MCF 10A (cell line): ENCODE data around the gene GAA. TPM values are rescaled to one million over a fixed set of nuclear protein-coding genes. Genes with fewer than 3 reads are reported as not detected.

Source experiments
- BruUV-seq: library from RNA; stranded (reverse); fragments of 400-500 nt; replicated peaks from 2 replicates; lab custom pipeline; 2021; lab: Mats Ljungman, UMichigan
- CTCF ChIA-PET: fragments of 300-600 bp; sonication (Branson Sonifier 250); formaldehyde crosslinking; extraction: SDS; loops from one replicate; lab custom pipeline; 2021; ENCODE audit warnings: antibody characterized with exemption, inconsistent platforms; lab: Yijun Ruan, JAX
- POLR2A ChIA-PET: fragments of 300-600, 350-650 bp; sonication (Branson Sonifier 250); formaldehyde crosslinking; extraction: SDS; loops from one replicate; lab custom pipeline; 2020; ENCODE audit warnings: antibody characterized with exemption, inconsistent platforms; lab: Yijun Ruan, JAX
- DNase-seq: peaks from one replicate; pipeline ENCODE4 v3.0.0-alpha.2; 2018; ENCODE audit not compliant: unreplicated experiment
- H3K27ac Mint-ChIP-seq: one replicate; pipeline ENCODE4 v1.8.0; 2022; ENCODE audit warnings: mild to moderate bottlenecking, low read depth, mixed read lengths; ENCODE audit not compliant: unreplicated experiment
- H3K27me3 Mint-ChIP-seq: one replicate; pipeline ENCODE4 v1.8.0; 2022; ENCODE audit warnings: mixed read lengths; ENCODE audit not compliant: insufficient read depth, unreplicated experiment
- H3K36me3 Mint-ChIP-seq: one replicate; pipeline ENCODE4 v1.8.0; 2022; ENCODE audit warnings: mild to moderate bottlenecking, moderate library complexity, mixed read lengths; ENCODE audit not compliant: insufficient read depth, unreplicated experiment
- H3K4me1 Mint-ChIP-seq: one replicate; pipeline ENCODE4 v1.8.0; 2022; ENCODE audit warnings: mixed read lengths; ENCODE audit not compliant: insufficient read depth, unreplicated experiment
- H3K4me3 Mint-ChIP-seq: one replicate; pipeline ENCODE4 v1.8.0; 2022; ENCODE audit warnings: mild to moderate bottlenecking, moderate library complexity, mixed read lengths; ENCODE audit not compliant: unreplicated experiment
- H3K9me3 Mint-ChIP-seq: one replicate; pipeline ENCODE4 v1.8.0; 2022; ENCODE audit warnings: mixed read lengths; ENCODE audit not compliant: unreplicated experiment
- intact Hi-C: fragments of 100-400 bp; cut with micrococcal nuclease; formaldehyde crosslinking; loops from 2 replicates; pipeline ENCODE4 v1.14.1; 2022
- total RNA-seq: library from RNA; stranded (reverse); gene quantifications from 2 replicates; pipeline ENCODE4 v1.2.3, GENCODE V29; 2022
- TF ChIP-seq, protein P1 (sequence below): fragments of 200-600 bp; IDR thresholded peaks from one replicate; pipeline ENCODE4 v1.8.0; 2022; ENCODE audit warnings: antibody characterized with exemption, mild to moderate bottlenecking; ENCODE audit not compliant: unreplicated experiment

The GAA gene
- total RNA-seq, 1 experiment from 2014 or later, result 26.0 TPM

DNA sequence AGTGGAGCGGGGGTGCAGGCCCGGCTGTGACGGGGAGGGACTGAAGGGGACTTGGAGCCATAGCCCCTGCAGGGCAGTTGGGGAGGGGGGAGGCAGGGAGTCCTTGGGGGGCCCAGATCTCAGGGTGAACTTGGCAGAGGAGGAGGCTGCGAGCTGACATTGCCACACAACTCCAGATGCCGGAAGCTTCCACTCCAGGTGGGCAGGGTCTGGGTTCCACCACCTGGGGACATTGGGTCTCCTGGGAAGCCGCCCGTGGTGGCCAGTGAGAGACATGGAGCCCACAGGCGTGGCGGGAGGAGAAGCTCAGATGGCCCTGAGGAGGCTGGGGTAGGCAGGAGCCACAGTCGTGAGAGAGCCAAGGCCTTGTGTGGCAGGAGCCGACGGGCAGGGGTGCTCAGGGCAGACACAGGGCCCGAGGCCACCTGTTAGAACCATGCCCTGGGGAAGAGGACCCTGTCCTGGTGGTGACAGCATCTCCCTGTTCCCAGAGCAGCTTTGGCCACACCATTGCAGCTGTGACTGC is 18.2 kb upstream of the GAA start:
- CTCF ChIA-PET, result interaction anchor here (0.6 to 2.1 kb wide), 26 partner anchors 9 to 973 kb away, joined by 3 to 14 read pairs (median 4); partner anchors contain the start of gene GAA
- DNase-seq, result no peak
- no peaks in the 10 kb centered on the region for H3K9me3 Mint-ChIP-seq
- H3K27me3 Mint-ChIP-seq, result peaks cover 26% of the 10 kb centered on the region
- no peaks in the 10 kb centered on the region for H3K4me1 Mint-ChIP-seq
- intact Hi-C loops, result loop anchor here (5.0 kb wide), 1 partner anchor 169 kb away; no protein-coding TSS in a partner anchor
- BruUV-seq, result no TSS peak
- no peak overlapping the region for H3K27ac Mint-ChIP-seq
- no peaks in the 10 kb centered on the region for H3K36me3 Mint-ChIP-seq
- TF ChIP-seq, protein P1, sequence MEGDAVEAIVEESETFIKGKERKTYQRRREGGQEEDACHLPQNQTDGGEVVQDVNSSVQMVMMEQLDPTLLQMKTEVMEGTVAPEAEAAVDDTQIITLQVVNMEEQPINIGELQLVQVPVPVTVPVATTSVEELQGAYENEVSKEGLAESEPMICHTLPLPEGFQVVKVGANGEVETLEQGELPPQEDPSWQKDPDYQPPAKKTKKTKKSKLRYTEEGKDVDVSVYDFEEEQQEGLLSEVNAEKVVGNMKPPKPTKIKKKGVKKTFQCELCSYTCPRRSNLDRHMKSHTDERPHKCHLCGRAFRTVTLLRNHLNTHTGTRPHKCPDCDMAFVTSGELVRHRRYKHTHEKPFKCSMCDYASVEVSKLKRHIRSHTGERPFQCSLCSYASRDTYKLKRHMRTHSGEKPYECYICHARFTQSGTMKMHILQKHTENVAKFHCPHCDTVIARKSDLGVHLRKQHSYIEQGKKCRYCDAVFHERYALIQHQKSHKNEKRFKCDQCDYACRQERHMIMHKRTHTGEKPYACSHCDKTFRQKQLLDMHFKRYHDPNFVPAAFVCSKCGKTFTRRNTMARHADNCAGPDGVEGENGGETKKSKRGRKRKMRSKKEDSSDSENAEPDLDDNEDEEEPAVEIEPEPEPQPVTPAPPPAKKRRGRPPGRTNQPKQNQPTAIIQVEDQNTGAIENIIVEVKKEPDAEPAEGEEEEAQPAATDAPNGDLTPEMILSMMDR, result no peak
- POLR2A ChIA-PET, result no interaction called here
- no peak overlapping the region for H3K4me3 Mint-ChIP-seq

DNA sequence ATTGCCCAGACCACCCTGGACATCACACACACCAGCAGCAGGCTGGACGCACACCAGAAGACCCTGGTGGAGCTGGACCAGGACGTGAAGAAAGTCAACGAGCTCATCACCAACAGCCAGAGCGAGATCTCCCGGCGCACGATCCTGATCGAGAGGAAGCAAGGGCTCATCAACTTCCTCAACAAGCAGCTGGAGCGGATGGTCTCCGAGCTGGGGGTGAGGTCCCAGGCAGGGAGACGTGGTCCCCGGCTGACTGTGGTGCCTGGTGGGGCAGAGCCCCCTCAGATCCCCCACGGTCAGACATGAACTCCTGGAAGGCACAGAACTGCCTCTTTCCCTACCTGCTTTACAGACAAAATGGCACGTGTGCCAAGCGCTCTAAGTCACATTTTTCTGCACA is 16.6 kb upstream of the GAA start:
- POLR2A ChIA-PET, result no interaction called here
- CTCF ChIA-PET, result interaction anchor here (1.2 kb wide), 1 partner anchor 66 kb away, joined by 3 read pairs; no protein-coding TSS in a partner anchor
- Mint-ChIP-seq H3K36me3 (no peaks in the 10 kb centered on the region), H3K9me3 (no peaks in the 10 kb centered on the region), H3K27me3 (peaks cover 26% of the 10 kb centered on the region), H3K27ac (no peak overlapping the region), H3K4me1 (no peaks in the 10 kb centered on the region), H3K4me3 (no peak overlapping the region)
- no TSS peak for BruUV-seq
- DNase-seq, result no peak
- TF ChIP-seq, protein P1, result no peak
- intact Hi-C loops, result loop anchor here (5.0 kb wide), 1 partner anchor 168 kb away; no protein-coding TSS in a partner anchor

DNA sequence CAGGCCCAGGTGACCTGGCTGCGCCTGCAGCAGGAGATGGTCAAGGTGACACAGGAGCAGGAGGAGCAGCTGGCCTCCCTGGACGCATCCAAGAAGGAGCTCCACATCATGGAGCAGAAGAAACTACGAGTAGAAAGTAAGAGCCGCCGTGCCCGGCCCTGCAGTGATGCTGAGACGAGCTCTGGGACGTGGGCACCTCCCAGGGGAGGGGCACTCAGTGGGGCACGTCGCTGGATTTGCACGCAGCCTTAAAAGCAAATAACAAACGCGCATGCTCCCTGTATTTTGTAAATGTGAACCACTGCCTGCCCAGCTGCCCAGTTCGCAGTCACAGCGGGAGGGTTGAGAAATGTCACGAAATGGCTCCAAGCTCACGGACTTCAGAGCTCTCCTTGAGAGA is 15.3 kb upstream of the GAA start:
- POLR2A ChIA-PET, result interaction anchor here (0.7 to 1.6 kb wide), 2 partner anchors 15 to 1483 kb away, joined by 3 read pairs; partner anchors contain the start of gene GAA
- CTCF ChIA-PET, result interaction anchor here (0.6 to 0.7 kb wide), 2 partner anchors 14 to 18 kb away, joined by 3 to 5 read pairs; no protein-coding TSS in a partner anchor
- no peaks in the 10 kb centered on the region for H3K9me3 Mint-ChIP-seq
- intact Hi-C loops, result no loop called here
- BruUV-seq, result no TSS peak
- TF ChIP-seq, protein P1, result no peak
- no peaks in the 10 kb centered on the region for H3K4me1 Mint-ChIP-seq
- no peaks in the 10 kb centered on the region for H3K36me3 Mint-ChIP-seq
- no peak for DNase-seq
- H3K4me3 Mint-ChIP-seq, result no peak overlapping the region
- H3K27ac Mint-ChIP-seq, result no peak overlapping the region
- peaks cover 26% of the 10 kb centered on the region for H3K27me3 Mint-ChIP-seq

DNA sequence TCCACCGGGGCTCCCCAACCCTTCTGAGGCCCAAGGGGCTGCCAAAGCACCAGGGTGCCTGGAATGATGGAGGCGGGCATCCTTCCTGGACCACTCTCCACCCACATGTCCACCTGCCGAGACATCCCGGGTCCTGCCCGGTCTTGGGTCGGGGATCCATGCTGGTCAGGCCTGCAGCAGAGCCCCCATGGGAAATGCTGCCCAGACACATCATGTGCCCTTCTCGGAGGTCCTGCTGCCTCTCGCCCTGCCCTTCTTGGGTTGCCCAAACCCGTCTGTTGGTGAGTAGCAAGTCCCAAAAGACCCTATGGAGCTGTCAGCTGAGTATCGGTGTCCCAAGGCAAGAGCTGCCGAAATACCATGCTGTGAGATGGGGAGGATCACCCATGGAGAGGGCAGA is 14.8 kb upstream of the GAA start:
- no peak for DNase-seq
- intact Hi-C loops, result no loop called here
- no peaks in the 10 kb centered on the region for H3K9me3 Mint-ChIP-seq
- POLR2A ChIA-PET, result interaction anchor here (0.7 to 1.6 kb wide), 2 partner anchors 15 to 1484 kb away, joined by 3 read pairs; partner anchors contain the start of gene GAA
- H3K4me1 Mint-ChIP-seq, result no peaks in the 10 kb centered on the region
- CTCF ChIA-PET, result interaction anchor here (0.6 to 1.2 kb wide), 3 partner anchors 37 to 103 kb away, joined by 3 to 5 read pairs (median 3); no protein-coding TSS in a partner anchor
- TF ChIP-seq, protein P1, result no peak
- no peak overlapping the region for H3K4me3 Mint-ChIP-seq
- BruUV-seq, result no TSS peak
- H3K27me3 Mint-ChIP-seq, result peaks cover 26% of the 10 kb centered on the region
- no peak overlapping the region for H3K27ac Mint-ChIP-seq
- H3K36me3 Mint-ChIP-seq, result no peaks in the 10 kb centered on the region
